ENCODE measurements around the gene LIPI. TPM values are rescaled to one million over a fixed set of nuclear protein-coding genes. Genes with fewer than 3 reads are reported as not detected.

The LIPI gene
- not detected for total RNA-seq

DNA sequence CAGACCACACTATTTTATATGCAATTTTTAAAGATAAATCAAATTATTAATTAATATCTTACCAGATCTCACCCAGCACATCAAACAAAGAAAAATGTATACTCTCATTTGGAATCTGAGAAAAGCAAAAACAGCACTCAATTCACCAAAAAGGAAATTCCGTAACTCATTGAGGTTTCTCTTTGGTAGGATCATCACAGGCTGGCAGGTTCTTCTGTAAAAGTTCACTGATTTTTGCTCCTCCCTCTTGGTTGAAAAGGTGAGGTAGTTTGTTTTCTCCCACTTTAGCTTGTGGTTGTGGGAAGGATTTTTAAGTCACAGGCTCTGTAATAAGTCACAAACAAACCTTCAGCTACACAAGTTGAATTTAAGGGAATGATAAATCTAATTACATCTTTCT lies at the start of gene LIPI:
LIPI (minus strand) TSS at position 218 of the 400 bp plus-strand sequence; CDS start at position 108, 110 bp downstream.
- no peaks in the 10 kb centered on the region for H3K9me3 Mint-ChIP-seq
- ATAC-seq (no peak), DNase-seq (ENCODE audit: low spot score in 2 of 2) (no peak)
- H3K36me3 Mint-ChIP-seq, result no peaks in the 10 kb centered on the region
- H3K27ac Mint-ChIP-seq, result no peak within 1 kb of the TSS

DNA sequence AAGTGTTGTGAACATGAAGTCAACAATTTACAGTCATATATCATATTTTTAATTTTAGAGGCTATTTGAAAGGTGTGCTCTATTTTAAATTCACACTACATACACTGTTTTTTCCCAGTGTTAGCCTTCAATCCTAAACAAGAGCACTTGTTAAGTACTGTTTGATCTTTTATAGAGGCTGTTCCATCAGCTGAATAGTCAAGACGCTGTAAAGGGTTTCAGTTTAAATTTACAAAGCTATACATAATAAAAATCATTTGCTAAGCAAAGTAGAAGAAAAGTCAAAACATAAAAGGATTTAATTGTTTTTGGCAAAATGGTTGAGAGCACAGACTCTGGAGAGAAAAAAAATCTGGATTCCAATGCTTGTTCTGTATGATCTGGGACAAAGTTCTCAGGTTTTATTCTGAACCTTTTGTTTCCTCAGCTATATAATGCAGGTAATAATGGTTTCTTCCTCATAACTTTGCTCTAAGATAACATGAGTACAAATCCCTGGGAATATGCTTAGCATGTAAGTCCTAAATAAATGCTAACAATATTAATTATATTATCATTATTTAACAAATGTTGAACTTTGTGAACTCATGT lies 49.5 kb upstream of the LIPI start:
- no peaks in the 10 kb centered on the region for H3K9me3 Mint-ChIP-seq
- H3K36me3 Mint-ChIP-seq, result no peaks in the 10 kb centered on the region
- no peak for DNase-seq (ENCODE audit: low spot score in 2 of 2)
- no peak overlapping the region for H3K27ac Mint-ChIP-seq
- no peak for ATAC-seq

DNA sequence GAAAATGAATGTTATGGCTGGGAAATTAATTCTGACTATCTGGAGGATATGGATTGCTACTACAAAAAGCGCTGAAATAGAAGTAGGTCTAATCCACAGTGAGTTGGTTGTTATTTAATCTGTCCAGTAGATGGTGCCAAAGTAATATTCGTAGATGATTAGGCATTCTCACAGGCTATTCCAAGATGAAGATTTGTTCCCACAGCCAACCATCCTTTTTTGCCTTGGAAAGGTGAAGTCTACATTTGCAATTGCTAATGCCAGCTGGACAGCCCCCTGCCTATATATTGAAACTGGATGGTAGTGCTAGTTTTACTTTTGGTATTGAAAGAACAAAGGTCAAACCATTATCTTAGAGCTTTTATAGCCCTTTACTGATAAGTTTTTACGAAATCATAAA lies 49.0 kb upstream of the LIPI start:
- no peaks in the 10 kb centered on the region for H3K9me3 Mint-ChIP-seq
- H3K27ac Mint-ChIP-seq, result no peak overlapping the region
- DNase-seq (ENCODE audit: low spot score in 2 of 2), result no peak
- H3K36me3 Mint-ChIP-seq, result no peaks in the 10 kb centered on the region
- ATAC-seq, result peak; percentile 51 to 53

DNA sequence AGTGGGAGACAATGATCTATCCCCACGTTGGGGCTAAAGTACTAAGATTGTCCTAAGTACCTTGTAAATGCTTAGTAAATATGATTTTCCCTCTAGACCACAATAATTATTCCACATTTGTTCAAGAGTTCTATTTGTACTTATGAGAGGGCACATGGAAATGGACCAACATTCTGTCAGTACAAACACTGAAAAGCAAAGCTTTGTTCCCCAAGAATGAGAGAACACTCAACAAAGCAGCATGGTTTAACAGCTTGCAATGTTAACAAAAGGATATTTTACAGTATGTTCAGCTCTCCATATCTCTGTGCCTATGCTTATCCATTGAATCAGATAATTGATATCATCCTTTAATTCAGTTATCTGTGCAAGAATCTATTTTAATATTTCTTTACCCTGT lies 40.6 kb upstream of the LIPI start:
- H3K36me3 Mint-ChIP-seq, result peaks cover 0 to 5% of the 10 kb centered on the region in 2 donors
- H3K9me3 Mint-ChIP-seq, result no peaks in the 10 kb centered on the region
- H3K27ac Mint-ChIP-seq, result no peak overlapping the region

DNA sequence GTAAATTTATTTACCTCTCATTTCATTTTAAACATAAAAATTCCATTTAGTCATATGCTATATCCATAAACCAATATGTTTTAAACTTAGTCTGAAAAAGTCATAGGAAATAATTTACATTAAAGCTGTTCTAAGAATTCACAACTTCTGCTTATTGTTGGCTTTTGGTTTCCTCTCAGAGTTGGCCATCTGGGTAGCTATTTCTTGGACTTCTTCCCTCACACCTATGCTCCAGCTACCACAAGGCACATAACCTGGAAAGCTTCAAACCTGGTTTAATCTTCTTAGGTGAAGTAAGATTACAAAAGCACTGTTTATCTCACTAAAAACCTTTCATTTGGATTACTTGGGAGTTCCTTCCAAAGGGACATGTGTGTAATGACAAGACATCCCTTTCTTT lies 35.0 kb upstream of the LIPI start:
- ATAC-seq (no peak), DNase-seq (ENCODE audit: low spot score in 2 of 2) (no peak)
- Mint-ChIP-seq H3K36me3 (peaks cover 0 to 5% of the 10 kb centered on the region in 2 donors), H3K27ac (no peak overlapping the region), H3K9me3 (no peaks in the 10 kb centered on the region)

More for the DNA sequence above, 40.6 kb upstream of the LIPI start:
- ATAC-seq, result no peak
- no peak for DNase-seq (ENCODE audit: low spot score in 2 of 2)

DNA sequence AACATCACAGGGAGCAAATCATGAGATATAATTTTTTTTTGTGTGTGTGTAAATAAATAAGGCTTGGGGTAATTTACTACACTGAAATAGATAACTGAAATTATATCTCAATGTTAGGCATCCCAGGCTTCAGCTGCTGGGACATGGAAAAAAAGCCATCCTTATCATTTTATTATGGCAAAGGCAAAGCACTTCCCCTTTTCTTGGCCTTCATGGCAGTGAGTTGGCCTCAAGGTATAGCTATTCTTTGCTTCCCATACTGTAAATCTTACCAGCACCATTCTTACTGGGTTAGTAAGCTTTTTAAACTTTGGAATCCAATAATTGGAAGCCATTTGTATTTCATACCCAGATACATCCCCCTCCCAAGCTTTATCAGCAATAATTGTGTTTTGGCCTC lies 34.2 kb upstream of the LIPI start:
- no peak overlapping the region for H3K27ac Mint-ChIP-seq
- H3K36me3 Mint-ChIP-seq, result peaks cover 0 to 2% of the 10 kb centered on the region in 2 donors
- no peaks in the 10 kb centered on the region for H3K9me3 Mint-ChIP-seq
- DNase-seq (ENCODE audit: low spot score in 2 of 2) (no peak), ATAC-seq (no peak)

DNA sequence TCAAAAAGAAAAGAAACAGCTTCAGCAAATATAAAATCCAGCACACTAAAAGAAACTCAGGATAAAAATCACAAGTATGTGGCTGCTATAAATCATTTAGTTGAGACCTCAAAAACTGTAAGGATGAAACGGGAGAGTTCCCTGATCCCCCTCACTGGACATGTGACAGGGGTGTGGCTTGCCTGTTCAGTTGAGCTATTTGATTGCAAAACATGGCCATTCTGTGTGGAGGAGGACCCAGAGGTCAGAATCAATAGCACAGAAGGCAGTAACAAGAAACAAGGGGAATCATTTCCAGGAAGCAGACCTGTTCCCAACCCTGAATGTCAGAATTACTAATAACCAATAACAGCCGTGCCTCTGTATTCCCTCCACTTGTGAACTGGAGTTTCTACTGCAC lies 33.1 kb upstream of the LIPI start:
- DNase-seq (ENCODE audit: low spot score in 2 of 2), result no peak
- ATAC-seq, result no peak
- no peaks in the 10 kb centered on the region for H3K9me3 Mint-ChIP-seq
- H3K36me3 Mint-ChIP-seq, result no peaks in the 10 kb centered on the region
- H3K27ac Mint-ChIP-seq, result no peak overlapping the region

DNA sequence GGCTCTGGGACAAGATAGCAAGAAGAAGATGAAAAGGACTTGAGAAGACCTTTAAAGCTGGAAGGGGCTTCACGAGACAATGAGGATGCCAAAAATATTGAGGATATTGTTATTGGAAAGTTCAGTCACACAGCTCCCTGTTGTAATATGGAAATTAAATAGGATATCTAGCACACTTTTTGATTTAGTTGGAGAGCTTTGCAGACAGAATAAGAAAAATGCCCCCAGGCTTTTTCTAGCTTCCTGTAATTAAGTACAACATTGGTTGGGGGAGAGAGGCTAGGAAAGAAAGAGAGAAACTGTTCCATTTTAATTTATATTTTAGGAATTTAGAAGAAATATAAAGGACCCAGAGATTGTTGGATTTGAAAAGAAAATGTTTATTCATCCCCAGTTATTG lies 32.7 kb upstream of the LIPI start:
- DNase-seq (ENCODE audit: low spot score in 2 of 2) (no peak), ATAC-seq (no peak)
- Mint-ChIP-seq H3K9me3 (no peaks in the 10 kb centered on the region), H3K27ac (no peak overlapping the region), H3K36me3 (no peaks in the 10 kb centered on the region)

DNA sequence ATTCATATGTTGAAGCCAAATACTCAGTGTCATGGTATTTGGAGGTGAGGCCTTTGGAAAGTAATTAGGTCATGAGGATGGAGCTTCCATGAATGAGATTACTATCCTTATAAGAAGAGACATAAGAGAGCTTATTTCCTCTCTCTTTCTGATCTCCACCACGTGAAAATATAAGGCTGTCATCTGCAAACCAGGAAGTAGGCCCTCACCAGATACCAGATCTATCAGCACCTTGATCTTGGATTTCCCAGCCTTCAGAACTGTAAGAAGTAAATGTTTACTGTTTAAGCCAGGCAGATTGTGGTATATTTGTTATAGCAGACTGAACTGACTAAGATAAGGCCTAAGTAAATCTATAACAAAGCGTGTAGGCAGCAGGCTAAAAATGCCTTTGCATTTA lies 30.5 kb upstream of the LIPI start:
- DNase-seq (ENCODE audit: low spot score in 2 of 2), result no peak
- no peak for ATAC-seq
- Mint-ChIP-seq H3K27ac (no peak overlapping the region), H3K36me3 (no peaks in the 10 kb centered on the region), H3K9me3 (no peaks in the 10 kb centered on the region)

DNA sequence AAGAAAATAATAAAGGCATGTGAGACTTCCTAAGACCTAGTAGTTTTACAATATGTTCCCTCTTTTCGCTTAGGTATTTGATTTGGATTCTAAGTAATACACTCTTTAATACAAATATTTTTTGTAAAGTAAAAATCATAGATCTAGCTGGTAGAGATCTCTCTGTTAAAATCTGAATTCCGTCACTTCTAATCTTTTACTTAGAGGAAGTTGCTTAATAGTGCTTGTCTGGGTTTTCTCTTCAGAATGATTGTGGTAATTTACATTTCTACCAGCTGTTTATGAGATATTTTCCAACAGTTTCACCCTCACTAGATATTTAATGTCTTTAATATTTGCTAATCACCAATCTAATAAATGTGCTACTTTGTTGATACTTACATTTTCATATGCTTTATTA lies 28.5 kb upstream of the LIPI start:
- no peaks in the 10 kb centered on the region for H3K9me3 Mint-ChIP-seq
- no peak overlapping the region for H3K27ac Mint-ChIP-seq
- H3K36me3 Mint-ChIP-seq, result no peaks in the 10 kb centered on the region
- no peak for ATAC-seq
- no peak for DNase-seq (ENCODE audit: low spot score in 2 of 2)

DNA sequence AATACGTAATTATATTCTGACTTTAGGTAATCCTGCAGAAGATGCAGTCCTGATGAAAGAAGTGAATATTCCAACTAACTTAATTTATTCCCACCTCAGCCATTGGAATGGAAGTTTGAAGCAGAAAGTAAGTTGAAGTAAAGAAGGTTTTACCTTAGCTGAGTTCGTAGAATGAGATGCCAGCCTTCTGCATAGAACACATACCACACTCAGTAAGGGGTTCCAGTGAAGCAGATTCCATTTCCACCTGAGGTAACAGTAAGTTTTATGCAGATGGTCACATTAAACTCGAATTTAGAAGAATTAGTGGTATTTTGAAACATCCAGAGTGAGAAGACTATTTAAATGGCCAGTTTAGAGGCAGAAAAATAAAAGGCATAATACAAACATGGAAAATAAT lies 25.4 kb upstream of the LIPI start:
- Mint-ChIP-seq H3K36me3 (no peaks in the 10 kb centered on the region), H3K9me3 (no peaks in the 10 kb centered on the region), H3K27ac (no peak overlapping the region)
- no peak for DNase-seq (ENCODE audit: low spot score in 2 of 2)
- ATAC-seq, result no peak

DNA sequence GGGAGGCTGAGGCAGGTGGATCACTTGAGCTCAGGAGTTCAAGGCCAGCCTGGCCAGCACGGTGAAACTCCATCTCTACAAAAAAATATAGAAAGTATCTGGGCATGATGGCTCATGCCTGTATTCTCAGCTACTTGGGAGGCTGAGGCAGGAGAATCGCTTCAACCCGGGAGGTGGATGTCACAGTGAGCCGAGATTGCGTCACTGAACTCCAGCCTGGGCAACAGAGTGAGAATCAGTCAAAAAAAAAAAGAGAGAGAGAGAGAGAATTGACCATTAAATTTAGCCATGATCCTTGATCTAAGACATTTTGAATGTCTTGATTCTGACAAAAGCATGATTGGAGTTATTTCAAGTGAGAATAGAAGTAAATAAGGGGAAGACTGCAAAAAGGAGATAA lies 24.3 kb upstream of the LIPI start:
- H3K36me3 Mint-ChIP-seq, result peaks cover 4 to 8% of the 10 kb centered on the region in 2 donors
- ATAC-seq, result no peak
- no peak for DNase-seq (ENCODE audit: low spot score in 2 of 2)
- H3K27ac Mint-ChIP-seq, result no peak overlapping the region
- H3K9me3 Mint-ChIP-seq, result peaks cover 4 to 5% of the 10 kb centered on the region in 2 donors

DNA sequence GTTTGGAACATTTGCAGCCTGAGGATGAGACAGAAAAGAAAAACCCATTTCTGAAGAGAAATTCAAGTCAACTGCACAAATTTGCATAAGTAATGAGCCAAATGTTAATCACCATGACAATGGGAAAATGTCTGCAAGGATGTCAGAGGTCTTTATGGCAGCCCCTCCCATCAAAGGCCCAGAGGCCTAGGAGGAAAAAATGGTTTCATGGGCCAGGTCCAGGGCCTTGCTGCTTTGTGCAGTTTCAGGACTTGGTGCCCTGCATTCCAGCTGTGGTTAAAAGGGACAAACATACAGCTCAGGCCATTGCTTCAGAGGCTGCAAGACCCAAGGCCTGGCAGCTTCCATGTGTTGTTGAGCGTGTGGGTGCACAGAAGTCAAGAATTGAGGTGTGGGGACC lies 18.6 kb upstream of the LIPI start:
- no peak overlapping the region for H3K27ac Mint-ChIP-seq
- H3K9me3 Mint-ChIP-seq, result peaks cover 13 to 16% of the 10 kb centered on the region in 2 donors
- H3K36me3 Mint-ChIP-seq, result peaks cover 20 to 27% of the 10 kb centered on the region in 2 donors
- ATAC-seq (no peak), DNase-seq (ENCODE audit: low spot score in 2 of 2) (no peak)

DNA sequence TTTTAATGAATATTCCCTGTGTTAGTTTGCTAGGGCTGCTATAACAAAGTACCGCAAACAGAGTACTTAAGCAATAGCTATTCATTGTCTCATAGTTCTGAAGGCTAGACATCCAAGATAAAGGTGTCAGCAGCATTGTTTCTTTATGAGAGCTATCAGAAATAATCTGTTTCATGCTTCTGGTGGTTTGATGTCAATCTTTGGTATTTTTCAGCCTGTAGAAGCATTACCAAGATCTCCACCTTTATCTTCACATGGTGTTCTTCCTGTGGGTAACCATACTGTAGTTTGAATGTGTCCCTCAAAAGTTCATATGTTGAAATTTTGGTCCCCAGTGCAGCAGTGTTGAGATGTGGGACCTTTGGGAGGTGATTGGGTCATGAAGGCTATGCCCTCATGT lies 12.6 kb upstream of the LIPI start:
- Mint-ChIP-seq H3K27ac (no peak overlapping the region), H3K36me3 (peaks cover under 1 to 7% of the 10 kb centered on the region in 2 donors), H3K9me3 (peaks cover under 1% of the 10 kb centered on the region in 2 donors)
- ATAC-seq (no peak), DNase-seq (ENCODE audit: low spot score in 2 of 2) (no peak)

DNA sequence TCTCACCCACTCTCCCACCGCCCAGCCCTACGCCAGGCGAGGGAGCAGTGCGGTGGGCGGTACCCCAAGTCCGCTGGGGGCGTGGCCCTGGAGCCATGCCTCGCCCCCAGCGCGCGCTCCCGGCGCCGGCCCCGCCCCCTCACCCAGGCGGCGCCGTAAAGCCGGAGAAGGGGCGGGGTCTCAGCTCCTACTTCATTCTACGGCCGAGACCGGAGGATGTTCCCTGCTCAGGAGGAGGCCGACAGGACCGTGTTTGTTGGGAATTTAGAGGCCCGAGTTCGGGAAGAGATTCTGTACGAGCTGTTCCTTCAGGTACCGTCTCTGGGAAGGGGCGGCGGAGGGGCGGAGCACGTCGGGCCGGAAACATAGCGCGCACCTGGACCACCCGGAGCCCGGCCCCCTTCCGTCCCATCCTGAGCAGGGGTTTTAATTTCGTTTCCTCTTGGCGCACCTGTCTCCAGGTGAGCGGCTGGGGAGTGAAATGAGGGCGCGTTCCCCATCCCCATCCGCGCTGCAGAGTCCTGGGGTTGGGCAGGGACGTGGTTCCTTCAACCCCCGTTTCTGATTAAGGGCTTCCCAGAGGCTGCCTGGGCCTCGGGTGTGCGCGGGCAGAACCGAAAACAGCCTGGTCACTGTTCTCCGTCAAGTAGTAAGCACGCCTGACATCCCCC lies 5.4 kb upstream of the LIPI start, which contains the start of gene RBM11:
RBM11 (plus strand) TSS at position 187 of the 671 bp plus-strand sequence; CDS start at position 217, 30 bp downstream.
- Mint-ChIP-seq H3K9me3 (no peaks in the 10 kb centered on the region), H3K36me3 (no peaks in the 10 kb centered on the region), H3K27ac (peak within 1 kb of the TSS in 1 of 2 donors; percentile 78)
- ATAC-seq (peak; percentile 98 to 99), DNase-seq (ENCODE audit: low spot score in 2 of 2) (peak; percentile 77 to 87)

DNA sequence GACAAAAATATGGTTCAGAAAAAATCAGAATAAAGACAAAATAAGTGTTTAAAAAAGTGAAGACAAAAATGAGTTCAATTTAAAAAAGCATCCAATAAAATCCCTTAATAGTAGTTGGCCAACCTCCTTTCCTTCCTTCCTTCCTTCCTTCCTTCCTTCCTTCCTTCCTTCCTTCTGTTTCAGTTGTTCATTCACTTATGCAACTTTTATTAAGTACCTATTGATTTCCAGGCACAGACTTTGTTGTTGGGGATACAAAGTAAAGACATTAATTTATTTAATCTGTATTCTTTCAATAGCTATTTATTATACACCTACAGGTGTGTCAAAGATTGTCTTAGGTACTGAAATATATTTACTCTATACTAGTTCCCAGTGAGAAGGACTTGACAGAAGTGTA lies 2.4 kb upstream of the LIPI start:
- Mint-ChIP-seq H3K9me3 (no peaks in the 10 kb centered on the region), H3K36me3 (no peaks in the 10 kb centered on the region)
- no peak for ATAC-seq

DNA sequence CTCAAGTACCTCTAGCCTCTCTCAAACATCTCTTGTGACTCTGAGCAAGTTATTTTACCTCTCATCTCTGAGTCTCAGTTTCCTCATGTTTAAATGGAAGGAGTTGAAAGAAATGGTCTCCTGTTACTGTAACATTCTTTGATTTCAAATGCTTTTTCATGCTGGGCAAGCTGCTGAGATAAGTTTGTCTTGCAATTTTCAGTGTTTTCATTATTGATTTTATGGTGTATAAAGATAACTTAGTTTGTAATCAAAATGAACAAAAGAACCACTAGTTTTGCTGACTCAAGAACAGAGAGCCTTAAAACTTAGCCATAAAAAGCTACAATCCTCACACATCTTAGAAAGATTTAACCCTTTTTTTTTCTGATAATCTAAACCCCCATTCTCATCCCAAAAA lies 4.5 kb downstream of the LIPI start:
- Mint-ChIP-seq H3K27ac (no peak overlapping the region), H3K36me3 (no peaks in the 10 kb centered on the region), H3K9me3 (no peaks in the 10 kb centered on the region)
- DNase-seq (ENCODE audit: low spot score in 2 of 2), result no peak
- ATAC-seq, result no peak

More for the DNA sequence above, 2.4 kb upstream of the LIPI start:
- H3K27ac Mint-ChIP-seq, result no peak overlapping the region
- no peak for DNase-seq (ENCODE audit: low spot score in 2 of 2)

Data from activated naive CD4-positive, alpha-beta T cell treated with anti-CD3 and anti-CD28 coated beads, Interleukin-2, amount 50 U/mL, for 72 hours (primary cell).